IMR-90 (cell line): ENCODE results near the gene CLCN5.

Experiments used
- BHLHE40 ChIP-seq: fragments of 150-350 bp; IDR thresholded peaks from 2 replicates; pipeline ENCODE4 v1.6.1; 2016; ENCODE audit warnings: mild to moderate bottlenecking, low read depth, low read length
- CEBPB ChIP-seq: IDR thresholded peaks from 2 replicates; pipeline ENCODE4 v1.6.1; 2012; ENCODE audit warnings: low read depth, low read length, improper control_type of control experiment
- FOS ChIP-seq: fragments of 150-350 bp; IDR thresholded peaks from 2 replicates; pipeline ENCODE4 v1.6.1; 2016; ENCODE audit warnings: low read depth, low read length
- POLR2A ChIP-seq: IDR thresholded peaks from 2 replicates; pipeline ENCODE4 v1.6.1; 2012; ENCODE audit warnings: mild to moderate bottlenecking, low read depth, low read length
- RAD21 ChIP-seq: IDR thresholded peaks from 2 replicates; pipeline ENCODE4 v1.6.1; 2012; ENCODE audit warnings: low read length, improper control_type of control experiment
- RCOR1 ChIP-seq: IDR thresholded peaks from 2 replicates; pipeline ENCODE4 v1.6.1; 2012; ENCODE audit warnings: mild to moderate bottlenecking, low read length, improper control_type of control experiment; ENCODE audit not compliant: insufficient replicate concordance
- RFX5 ChIP-seq: IDR thresholded peaks from 2 replicates; pipeline ENCODE4 v1.8.0; 2012; ENCODE audit warnings: low read depth, mild to moderate bottlenecking, low read length, moderate library complexity
- TF ChIP-seq, protein P1 (sequence below): conservative IDR thresholded peaks from 2 replicates; pipeline ENCODE4 v1.5.1; 2012; ENCODE audit warnings: mild to moderate bottlenecking, low read depth, low read length, improper control_type of control experiment
- TF ChIP-seq, protein P2 (sequence below): fragments of 150-350 bp; IDR thresholded peaks from 2 replicates; pipeline ENCODE4 v1.6.1; 2017; ENCODE audit warnings: mild to moderate bottlenecking, antibody characterized with exemption, low read length, low read depth

DNA sequence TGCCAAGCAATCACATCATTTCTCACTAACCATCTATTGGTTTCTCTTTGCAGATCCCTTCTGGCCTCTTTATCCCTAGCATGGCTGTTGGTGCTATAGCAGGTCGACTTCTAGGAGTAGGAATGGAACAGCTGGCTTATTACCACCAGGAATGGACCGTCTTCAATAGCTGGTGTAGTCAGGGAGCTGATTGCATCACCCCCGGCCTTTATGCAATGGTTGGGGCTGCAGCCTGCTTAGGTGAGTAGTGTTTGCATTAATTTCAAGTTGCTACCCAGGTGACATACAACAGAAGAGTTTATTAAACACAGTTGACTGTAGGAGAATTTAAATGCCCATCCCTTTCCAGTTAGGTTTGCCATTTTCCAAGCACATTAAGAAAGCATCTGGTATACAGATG, 166.2 kb downstream of the CLCN5 start:
- TF ChIP-seq, protein P1, sequence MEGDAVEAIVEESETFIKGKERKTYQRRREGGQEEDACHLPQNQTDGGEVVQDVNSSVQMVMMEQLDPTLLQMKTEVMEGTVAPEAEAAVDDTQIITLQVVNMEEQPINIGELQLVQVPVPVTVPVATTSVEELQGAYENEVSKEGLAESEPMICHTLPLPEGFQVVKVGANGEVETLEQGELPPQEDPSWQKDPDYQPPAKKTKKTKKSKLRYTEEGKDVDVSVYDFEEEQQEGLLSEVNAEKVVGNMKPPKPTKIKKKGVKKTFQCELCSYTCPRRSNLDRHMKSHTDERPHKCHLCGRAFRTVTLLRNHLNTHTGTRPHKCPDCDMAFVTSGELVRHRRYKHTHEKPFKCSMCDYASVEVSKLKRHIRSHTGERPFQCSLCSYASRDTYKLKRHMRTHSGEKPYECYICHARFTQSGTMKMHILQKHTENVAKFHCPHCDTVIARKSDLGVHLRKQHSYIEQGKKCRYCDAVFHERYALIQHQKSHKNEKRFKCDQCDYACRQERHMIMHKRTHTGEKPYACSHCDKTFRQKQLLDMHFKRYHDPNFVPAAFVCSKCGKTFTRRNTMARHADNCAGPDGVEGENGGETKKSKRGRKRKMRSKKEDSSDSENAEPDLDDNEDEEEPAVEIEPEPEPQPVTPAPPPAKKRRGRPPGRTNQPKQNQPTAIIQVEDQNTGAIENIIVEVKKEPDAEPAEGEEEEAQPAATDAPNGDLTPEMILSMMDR: no peak
- no peak for TF ChIP-seq POLR2A
- TF ChIP-seq BHLHE40: no peak
- TF ChIP-seq, protein P2, sequence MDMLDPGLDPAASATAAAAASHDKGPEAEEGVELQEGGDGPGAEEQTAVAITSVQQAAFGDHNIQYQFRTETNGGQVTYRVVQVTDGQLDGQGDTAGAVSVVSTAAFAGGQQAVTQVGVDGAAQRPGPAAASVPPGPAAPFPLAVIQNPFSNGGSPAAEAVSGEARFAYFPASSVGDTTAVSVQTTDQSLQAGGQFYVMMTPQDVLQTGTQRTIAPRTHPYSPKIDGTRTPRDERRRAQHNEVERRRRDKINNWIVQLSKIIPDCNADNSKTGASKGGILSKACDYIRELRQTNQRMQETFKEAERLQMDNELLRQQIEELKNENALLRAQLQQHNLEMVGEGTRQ: no peak
- TF ChIP-seq RFX5: no peak
- TF ChIP-seq CEBPB: 0 out of 2 replicates have a peak, but pooled peaks have one; percentile 9
- no peak for TF ChIP-seq RAD21
- no peak for TF ChIP-seq RCOR1
- TF ChIP-seq FOS: no peak
